Spleen (tissue), 7 donors: Measurements from ENCODE around the gene NUP88.

Experiments
- CTCF ChIP-seq, 11 experiments: fragments of 200-600 bp in 7 of 11; fragments of 450-650 bp in 4 of 11; sonication (generic) in 4 of 11; IDR thresholded peaks in 8 of 11; conservative IDR thresholded peaks in 3 of 11; 1 replicate in 7 of 11; 2 replicates in 4 of 11; pipeline versions ENCODE4 v1.4.0 to v1.8.0; 2016 to 2021; ENCODE audit warnings: antibody characterized with exemption in 11 of 11, inconsistent platforms in 4 of 11, mild to moderate bottlenecking in 1 of 11
- POLR2A ChIP-seq, 3 donors: fragments of 450-650 bp; IDR thresholded peaks; one replicate each; pipeline ENCODE4 v1.5.1; 2017; ENCODE audit warnings: antibody characterized with exemption in 3 of 3, mild to moderate bottlenecking in 1 of 3
- donor health status: DM: no; HTN: no; CAD: no; lungs with moderate emphysema.
- donor health status: DM: no; HTN: no; CAD: no.
- donor health status: DM: no; HTN: no; CAD: no.

DNA sequence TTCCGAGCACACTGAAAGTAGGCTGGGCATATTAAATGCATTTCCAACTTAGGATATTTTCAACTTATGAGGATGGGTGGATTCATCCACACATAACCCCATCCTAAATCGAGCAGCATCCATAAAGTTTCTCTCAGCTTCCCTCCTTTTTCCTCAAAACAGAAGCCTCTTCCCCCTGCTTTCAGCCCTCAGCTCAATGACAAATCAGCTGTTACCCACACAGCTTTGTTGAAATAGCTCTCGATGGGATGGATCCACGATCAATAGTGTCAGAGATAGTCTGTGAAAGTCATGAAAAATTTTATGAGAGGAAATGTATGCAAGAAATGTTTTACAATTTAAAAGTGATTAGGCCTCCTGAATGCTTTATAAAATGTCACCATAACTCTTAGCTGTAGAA is 46.8 kb upstream of the NUP88 start:
- TF ChIP-seq CTCF (IDR thresholded peaks at IDR 0.05 in 8 of 11, conservative IDR thresholded peaks at IDR 0.05 in 3 of 11) (no peak), POLR2A (IDR thresholded peaks at IDR 0.05) (no peak)
